ENCODE data around the gene ICAM2. TPM values are rescaled to one million over a fixed set of nuclear protein-coding genes. Genes with fewer than 3 reads are reported as not detected.

The ICAM2 gene
- 212 TPM for total RNA-seq

DNA sequence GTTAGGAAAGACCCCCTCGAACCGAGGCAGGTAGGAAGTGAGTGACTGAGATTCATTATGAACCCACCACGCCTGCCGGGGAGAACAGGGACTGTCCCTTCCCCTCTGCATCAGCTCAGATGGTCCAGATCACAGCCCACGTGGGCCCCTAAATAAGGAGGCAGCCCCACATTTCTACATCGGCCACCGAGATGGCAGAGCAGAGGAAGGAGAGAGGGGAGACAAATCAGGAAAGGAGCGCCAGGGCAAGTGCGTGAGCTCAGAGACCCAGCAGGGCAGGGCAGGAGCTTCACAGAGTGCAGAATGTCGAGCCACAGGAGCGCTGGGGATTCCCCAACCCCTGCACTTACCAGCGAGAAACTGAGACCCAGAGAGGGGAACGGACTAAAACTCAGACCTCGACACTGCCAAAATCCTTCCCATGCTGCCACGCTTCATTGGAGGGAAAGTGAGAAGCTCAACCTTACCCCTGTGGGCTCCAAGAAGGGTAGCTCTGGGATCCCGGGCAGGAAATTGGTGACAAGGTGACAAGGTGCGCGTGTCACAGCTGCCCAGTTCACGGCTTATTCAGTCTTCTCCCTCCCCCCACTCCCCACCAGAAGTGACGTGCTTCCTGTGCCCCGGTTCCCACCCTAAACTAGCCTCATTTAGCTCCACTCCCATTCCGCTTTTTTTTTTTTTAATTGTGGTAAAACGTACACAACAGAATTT lies at the start of gene ICAM2:
ICAM2 (minus strand) TSS at position 578 of the 711 bp plus-strand sequence. CDS start 13,942 bp downstream, outside the sequence.
- Histone ChIP-seq H3K4me1 (no peaks in the 10 kb centered on the region), H3K27ac (peak within 1 kb of the TSS; percentile 50 to 56), H3K36me3 (no peaks in the 10 kb centered on the region), H3K4me3 (peak within 1 kb of the TSS; percentile 26 to 60), H3K9me3 (no peaks in the 10 kb centered on the region), H3K27me3 (no peaks in the 10 kb centered on the region)
- DNase-seq (ENCODE audit: low spot score in 2 of 2) = peak in 1 of 2 donors; percentile 77
- TF ChIP-seq, protein P1, sequence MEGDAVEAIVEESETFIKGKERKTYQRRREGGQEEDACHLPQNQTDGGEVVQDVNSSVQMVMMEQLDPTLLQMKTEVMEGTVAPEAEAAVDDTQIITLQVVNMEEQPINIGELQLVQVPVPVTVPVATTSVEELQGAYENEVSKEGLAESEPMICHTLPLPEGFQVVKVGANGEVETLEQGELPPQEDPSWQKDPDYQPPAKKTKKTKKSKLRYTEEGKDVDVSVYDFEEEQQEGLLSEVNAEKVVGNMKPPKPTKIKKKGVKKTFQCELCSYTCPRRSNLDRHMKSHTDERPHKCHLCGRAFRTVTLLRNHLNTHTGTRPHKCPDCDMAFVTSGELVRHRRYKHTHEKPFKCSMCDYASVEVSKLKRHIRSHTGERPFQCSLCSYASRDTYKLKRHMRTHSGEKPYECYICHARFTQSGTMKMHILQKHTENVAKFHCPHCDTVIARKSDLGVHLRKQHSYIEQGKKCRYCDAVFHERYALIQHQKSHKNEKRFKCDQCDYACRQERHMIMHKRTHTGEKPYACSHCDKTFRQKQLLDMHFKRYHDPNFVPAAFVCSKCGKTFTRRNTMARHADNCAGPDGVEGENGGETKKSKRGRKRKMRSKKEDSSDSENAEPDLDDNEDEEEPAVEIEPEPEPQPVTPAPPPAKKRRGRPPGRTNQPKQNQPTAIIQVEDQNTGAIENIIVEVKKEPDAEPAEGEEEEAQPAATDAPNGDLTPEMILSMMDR (IDR thresholded peaks at IDR 0.05) = no peak
- intact Hi-C loops (cut with DNase I) = loop anchor here (10.0 kb wide), 1 partner anchor 265 kb away; no protein-coding TSS in a partner anchor

DNA sequence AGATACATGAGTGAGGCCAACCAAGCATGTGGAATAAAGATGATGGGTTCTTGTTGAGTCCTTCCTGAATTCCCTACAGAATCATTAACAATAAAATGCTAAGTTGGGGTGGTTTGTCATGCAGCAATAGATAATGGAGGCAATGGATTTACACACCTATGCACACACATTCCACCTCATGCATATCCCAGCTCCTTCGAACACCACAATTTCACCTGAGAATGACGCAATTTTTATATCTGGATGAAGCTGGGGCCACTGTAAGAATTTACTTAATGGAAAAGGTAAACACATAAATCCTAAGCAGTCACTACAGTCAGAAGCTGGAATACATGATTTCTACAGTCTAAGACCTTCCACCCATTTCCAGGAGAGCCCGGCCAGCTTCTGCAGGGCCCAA lies 49.8 kb upstream of the ICAM2 start:
- TF ChIP-seq, protein P1 (IDR thresholded peaks at IDR 0.05) = no peak
- DNase-seq (ENCODE audit: low spot score in 2 of 2) = no peak
- intact Hi-C loops (cut with DNase I) = no loop called here
- no peak overlapping the region for H3K4me3 ChIP-seq
- peaks cover 44 to 75% of the 10 kb centered on the region in 2 donors for H3K36me3 ChIP-seq
- H3K4me1 ChIP-seq = no peaks in the 10 kb centered on the region
- H3K27ac ChIP-seq = no peak overlapping the region
- no peaks in the 10 kb centered on the region for H3K27me3 ChIP-seq
- H3K9me3 ChIP-seq = peaks cover 11 to 17% of the 10 kb centered on the region in 2 donors

DNA sequence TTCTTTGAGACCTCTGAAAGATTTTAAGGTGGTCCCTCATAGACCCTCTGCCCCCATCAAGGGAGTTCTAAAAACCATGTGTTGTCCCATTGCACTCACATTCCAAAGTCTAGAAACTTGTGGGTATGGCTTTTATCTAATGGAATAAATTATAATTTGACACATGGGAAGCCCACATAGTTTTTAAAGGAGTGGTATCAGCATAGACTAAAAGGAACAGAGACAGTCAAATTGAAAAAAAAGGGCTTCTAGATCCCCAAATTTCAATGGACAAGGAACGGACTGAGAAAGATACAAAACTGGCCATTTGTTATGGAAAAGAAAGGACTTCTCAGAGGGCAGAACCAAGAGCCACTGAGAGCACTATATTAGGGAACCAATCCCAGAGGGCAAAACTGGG lies 48.7 kb upstream of the ICAM2 start:
- peaks cover 40 to 81% of the 10 kb centered on the region in 2 donors for H3K36me3 ChIP-seq
- H3K4me3 ChIP-seq = no peak overlapping the region
- H3K27me3 ChIP-seq = no peaks in the 10 kb centered on the region
- intact Hi-C loops (cut with DNase I) = no loop called here
- H3K27ac ChIP-seq = no peak overlapping the region
- peaks cover 11 to 17% of the 10 kb centered on the region in 2 donors for H3K9me3 ChIP-seq
- H3K4me1 ChIP-seq = no peaks in the 10 kb centered on the region
- DNase-seq (ENCODE audit: low spot score in 2 of 2) = no peak
- TF ChIP-seq, protein P1 (IDR thresholded peaks at IDR 0.05) = no peak

DNA sequence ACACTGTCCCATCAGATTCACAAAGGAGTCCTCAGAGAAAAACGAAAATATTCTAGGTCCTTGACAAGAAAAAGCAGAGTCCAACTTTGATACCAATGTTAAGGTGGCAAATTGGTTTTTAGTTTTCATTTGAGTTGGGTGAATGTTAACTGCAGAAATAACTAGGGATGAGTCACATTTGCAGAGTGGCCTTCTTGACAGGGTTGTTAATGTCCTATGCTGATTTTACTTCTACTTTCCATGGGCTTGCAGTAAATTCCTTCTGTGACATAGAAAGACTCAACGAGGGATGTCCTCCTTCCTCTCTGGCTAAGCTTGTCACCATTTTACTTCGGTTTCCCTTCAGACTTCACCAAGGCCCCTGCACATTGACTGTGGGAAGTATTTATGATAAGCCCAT lies 47.2 kb upstream of the ICAM2 start:
- no peak for DNase-seq (ENCODE audit: low spot score in 2 of 2)
- Histone ChIP-seq H3K4me3 (no peak overlapping the region), H3K4me1 (no peaks in the 10 kb centered on the region), H3K9me3 (peaks cover 11 to 17% of the 10 kb centered on the region in 2 donors), H3K27ac (no peak overlapping the region), H3K27me3 (no peaks in the 10 kb centered on the region), H3K36me3 (peaks cover 40 to 83% of the 10 kb centered on the region in 2 donors)
- intact Hi-C loops (cut with DNase I) = no loop called here
- TF ChIP-seq, protein P1 (IDR thresholded peaks at IDR 0.05) = no peak

DNA sequence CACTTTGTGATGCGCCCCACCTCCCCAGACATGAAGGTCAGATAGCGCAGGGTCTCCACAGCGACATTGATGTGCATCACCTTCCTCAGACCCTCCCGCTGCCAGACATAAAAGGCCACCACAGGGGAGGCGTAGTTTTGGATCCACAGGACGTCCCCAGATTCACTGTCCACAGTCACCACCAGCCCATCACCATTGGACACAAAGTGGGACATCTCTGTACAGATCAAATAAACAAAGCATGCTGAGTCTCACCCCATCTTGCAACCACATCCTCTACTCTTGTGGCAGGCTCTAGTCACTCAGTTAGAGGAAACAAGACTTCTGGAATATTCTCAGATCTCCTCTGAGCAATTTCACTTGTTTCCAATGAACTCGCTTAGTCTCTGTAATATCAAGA lies 46.3 kb upstream of the ICAM2 start:
- TF ChIP-seq, protein P1 (IDR thresholded peaks at IDR 0.05) = no peak
- intact Hi-C loops (cut with DNase I) = no loop called here
- Histone ChIP-seq H3K9me3 (peaks cover 11 to 17% of the 10 kb centered on the region in 2 donors), H3K27ac (no peak overlapping the region), H3K4me3 (no peak overlapping the region), H3K27me3 (no peaks in the 10 kb centered on the region), H3K36me3 (peaks cover 34 to 75% of the 10 kb centered on the region in 2 donors), H3K4me1 (no peaks in the 10 kb centered on the region)
- DNase-seq (ENCODE audit: low spot score in 2 of 2) = no peak
